CD14-positive monocyte (primary cell): ENCODE results near the gene KRT6B. TPM values are rescaled to one million over a fixed set of nuclear protein-coding genes. Genes with fewer than 3 reads are reported as not detected.

ENCODE experiments used
- DNase-seq, 3 donors: peaks; one replicate each; pipeline ENCODE4 v3.0.0-alpha.2; 2011 to 2022
- H2AFZ ChIP-seq: 2 replicates; pipeline ENCODE4 v1.6.0; 2012; ENCODE audit warnings: mild to moderate bottlenecking, low read depth, low read length, inconsistent platforms; ENCODE audit not compliant: insufficient read depth, poor library complexity, severe bottlenecking
- H3K27ac ChIP-seq, 2 donors: 1 replicate in 1 of 2; 2 replicates in 1 of 2; pipeline ENCODE4 v1.5.1; 2012 to 2013; ENCODE audit warnings: low read length in 2 of 2, control low read depth in 1 of 2, inconsistent platforms in 1 of 2, low read depth in 1 of 2, mild to moderate bottlenecking in 1 of 2
- H3K27me3 ChIP-seq, 2 donors: one replicate each; pipeline versions ENCODE4 v1.6.0 to v1.6.1; 2011 to 2013; ENCODE audit warnings: low read length in 2 of 2; ENCODE audit not compliant: control insufficient read depth in 2 of 2, insufficient read depth in 2 of 2
- H3K36me3 ChIP-seq, 2 donors: replicated peaks in 1 of 2; 1 replicate in 1 of 2; 2 replicates in 1 of 2; pipeline versions ENCODE4 v1.5.1 to v1.6.1; 2012 to 2013; ENCODE audit warnings: low read length in 2 of 2, control low read depth in 1 of 2, inconsistent platforms in 1 of 2, mild to moderate bottlenecking in 1 of 2; ENCODE audit not compliant: insufficient read depth in 2 of 2, control insufficient read depth in 1 of 2
- H3K4me1 ChIP-seq, 2 donors: 1 replicate in 1 of 2; 2 replicates in 1 of 2; pipeline versions ENCODE4 v1.5.1 to v1.6.1; 2012 to 2013; ENCODE audit warnings: low read length in 2 of 2, control low read depth in 1 of 2, inconsistent platforms in 1 of 2, mild to moderate bottlenecking in 1 of 2, moderate library complexity in 1 of 2; ENCODE audit not compliant: insufficient read depth in 2 of 2, control insufficient read depth in 1 of 2
- H3K4me2 ChIP-seq: replicated peaks from 2 replicates; pipeline ENCODE3; 2012; ENCODE audit warnings: low read length, moderate library complexity, mild to moderate bottlenecking; ENCODE audit not compliant: poor library complexity, severe bottlenecking; ENCODE audit errors: extremely low read depth
- H3K4me3 ChIP-seq, 3 experiments: fragments of 200-600 bp in 1 of 3; sonication (generic) in 1 of 3; replicated peaks in 1 of 3; 1 replicate in 2 of 3; 2 replicates in 1 of 3; pipeline ENCODE4 v1.5.1; 2011 to 2013; ENCODE audit warnings: low read length in 3 of 3, mild to moderate bottlenecking in 3 of 3, control low read depth in 2 of 3, low read depth in 2 of 3, inconsistent platforms in 1 of 3, moderate library complexity in 1 of 3
- H3K79me2 ChIP-seq: 2 replicates; pipeline ENCODE4 v1.6.0; 2012; ENCODE audit warnings: mild to moderate bottlenecking, control low read depth, inconsistent platforms, low read length, moderate library complexity; ENCODE audit not compliant: insufficient read depth
- H3K9ac ChIP-seq: 2 replicates; pipeline ENCODE4 v1.6.0; 2017; ENCODE audit warnings: low read length, mild to moderate bottlenecking; ENCODE audit not compliant: insufficient read depth, poor library complexity, severe bottlenecking
- H3K9me3 ChIP-seq, 2 donors: replicated peaks in 1 of 2; 1 replicate in 1 of 2; 2 replicates in 1 of 2; pipeline versions ENCODE4 v1.5.1 to v1.6.1; 2012 to 2013; ENCODE audit warnings: low read length in 2 of 2, control low read depth in 1 of 2; ENCODE audit not compliant: control insufficient read depth in 1 of 2, insufficient read depth in 1 of 2
- H4K20me1 ChIP-seq: 2 replicates; pipeline ENCODE4 v1.6.0; 2012; ENCODE audit warnings: mild to moderate bottlenecking, low read length, control low read depth, moderate library complexity; ENCODE audit not compliant: insufficient read depth
- H3K27ac Mint-ChIP-seq, 7 donors: one replicate each; pipeline ENCODE4 v1.8.0; 2020; ENCODE audit warnings: mild to moderate bottlenecking in 7 of 7, mixed read lengths in 7 of 7, moderate library complexity in 6 of 7, inconsistent platforms in 2 of 7
- H3K27me3 Mint-ChIP-seq, 3 donors: one replicate each; pipeline ENCODE4 v1.8.0; 2021 to 2022; ENCODE audit warnings: low read depth in 3 of 3, mild to moderate bottlenecking in 3 of 3, mixed read lengths in 3 of 3, moderate library complexity in 3 of 3, inconsistent platforms in 1 of 3
- H3K36me3 Mint-ChIP-seq, 2 donors: one replicate each; pipeline ENCODE4 v1.8.0; 2020; ENCODE audit warnings: mixed read lengths in 2 of 2, inconsistent platforms in 1 of 2, mild to moderate bottlenecking in 1 of 2
- H3K4me1 Mint-ChIP-seq: one replicate; pipeline ENCODE4 v1.8.0; 2020; ENCODE audit warnings: mild to moderate bottlenecking, mixed read lengths
- H3K4me3 Mint-ChIP-seq, 2 donors: one replicate each; pipeline ENCODE4 v1.8.0; 2020; ENCODE audit warnings: mild to moderate bottlenecking in 2 of 2, mixed read lengths in 2 of 2, moderate library complexity in 1 of 2
- H3K9me3 Mint-ChIP-seq, 7 donors: one replicate each; pipeline ENCODE4 v1.8.0; 2020 to 2022; ENCODE audit warnings: mixed read lengths in 7 of 7, mild to moderate bottlenecking in 6 of 7, moderate library complexity in 6 of 7, inconsistent platforms in 2 of 7
- WGBS: methylation state at CpG from one replicate; pipeline ENCODE4 v1.1.5; 2013; ENCODE audit warnings: missing lambda C conversion rate; ENCODE audit not compliant: insufficient coverage; 5-methylcytosine and 5-hydroxymethylcytosine counted together
- intact Hi-C, 2 donors: fragments of 100-400 bp; cut with micrococcal nuclease; formaldehyde crosslinking; loops; one replicate each; pipeline versions ENCODE4 v1.15.0 to v1.15.1; 2023
- polyA plus RNA-seq, 3 donors: library from polyadenylated mRNA; depleted of rRNA in 1 of 3; unstranded in 2 of 3; stranded (reverse) in 1 of 3; fragments of 300-500 nt in 2 of 3; fragments of >200 nt in 1 of 3; fragmentation: Illumina TruSeq in 2 of 3; gene quantifications; 1 replicate in 2 of 3; 2 replicates in 1 of 3; pipeline ENCODE4 v1.2.3, GENCODE V29; 2012 to 2021
- TF ChIP-seq, protein P1 (sequence below): fragments of 200-600 bp; IDR thresholded peaks from one replicate; pipeline ENCODE4 v1.8.0; 2022; ENCODE audit warnings: antibody characterized with exemption, mild to moderate bottlenecking

The KRT6B gene
- polyA plus RNA-seq, 3 donors = not detected

DNA sequence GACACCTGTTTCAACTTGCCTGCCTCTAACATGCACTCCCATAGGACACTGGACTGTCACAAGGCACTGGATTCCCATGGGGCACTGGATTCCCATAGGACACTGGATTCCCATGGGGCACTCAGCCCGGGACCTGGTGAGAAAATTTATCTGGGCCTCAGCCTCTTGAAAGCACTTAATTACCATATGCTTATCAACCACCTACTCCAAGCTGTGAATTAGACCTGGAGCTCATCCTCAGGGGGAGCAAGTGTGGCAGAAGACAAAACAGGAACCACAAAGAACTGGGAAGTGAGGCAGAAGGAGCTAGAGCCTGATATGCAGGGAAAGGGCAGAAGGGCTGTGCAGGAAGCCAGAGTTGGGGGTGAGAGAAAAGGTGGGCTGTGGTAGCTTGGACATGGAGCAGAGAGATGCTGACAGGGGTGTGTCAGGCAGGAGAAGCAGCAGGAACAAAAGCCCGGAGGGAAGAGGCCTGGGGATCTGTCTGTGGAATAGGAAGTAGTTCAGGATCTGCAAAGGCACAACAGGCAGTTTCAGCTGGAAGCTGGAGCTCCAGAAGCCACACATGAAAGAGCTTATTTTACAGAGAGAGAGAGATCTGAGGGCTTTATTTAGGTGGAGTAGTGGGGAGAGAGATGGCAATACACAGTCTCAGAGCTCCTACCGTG, 48.9 kb downstream of the KRT6B start:
- Histone ChIP-seq H4K20me1 (no peaks in the 10 kb centered on the region), H3K27me3 (no peaks in the 10 kb centered on the region), H3K9me3 (no peaks in the 10 kb centered on the region), H3K79me2 (no peaks in the 10 kb centered on the region), H3K4me1 (no peaks in the 10 kb centered on the region), H3K36me3 (no peaks in the 10 kb centered on the region), H3K27ac (no peak overlapping the region), H3K4me3 (no peak overlapping the region), H2AFZ (no peak overlapping the region), H3K4me2 (no peak overlapping the region), H3K9ac (no peak overlapping the region)
- no peak overlapping the region for H3K4me3 Mint-ChIP-seq
- H3K36me3 Mint-ChIP-seq = no peaks in the 10 kb centered on the region
- H3K9me3 Mint-ChIP-seq = peaks cover 0 to 2% (median 0%) of the 10 kb centered on the region in 7 donors
- no peaks in the 10 kb centered on the region for H3K4me1 Mint-ChIP-seq
- 75% methylated on average over 2 of the region's 3 CpGs for WGBS
- no peak for DNase-seq
- no peak overlapping the region for H3K27ac Mint-ChIP-seq
- peaks cover 3 to 7% (median 5%) of the 10 kb centered on the region in 3 donors for H3K27me3 Mint-ChIP-seq
- intact Hi-C loops = no loop called here
- TF ChIP-seq, protein P1, sequence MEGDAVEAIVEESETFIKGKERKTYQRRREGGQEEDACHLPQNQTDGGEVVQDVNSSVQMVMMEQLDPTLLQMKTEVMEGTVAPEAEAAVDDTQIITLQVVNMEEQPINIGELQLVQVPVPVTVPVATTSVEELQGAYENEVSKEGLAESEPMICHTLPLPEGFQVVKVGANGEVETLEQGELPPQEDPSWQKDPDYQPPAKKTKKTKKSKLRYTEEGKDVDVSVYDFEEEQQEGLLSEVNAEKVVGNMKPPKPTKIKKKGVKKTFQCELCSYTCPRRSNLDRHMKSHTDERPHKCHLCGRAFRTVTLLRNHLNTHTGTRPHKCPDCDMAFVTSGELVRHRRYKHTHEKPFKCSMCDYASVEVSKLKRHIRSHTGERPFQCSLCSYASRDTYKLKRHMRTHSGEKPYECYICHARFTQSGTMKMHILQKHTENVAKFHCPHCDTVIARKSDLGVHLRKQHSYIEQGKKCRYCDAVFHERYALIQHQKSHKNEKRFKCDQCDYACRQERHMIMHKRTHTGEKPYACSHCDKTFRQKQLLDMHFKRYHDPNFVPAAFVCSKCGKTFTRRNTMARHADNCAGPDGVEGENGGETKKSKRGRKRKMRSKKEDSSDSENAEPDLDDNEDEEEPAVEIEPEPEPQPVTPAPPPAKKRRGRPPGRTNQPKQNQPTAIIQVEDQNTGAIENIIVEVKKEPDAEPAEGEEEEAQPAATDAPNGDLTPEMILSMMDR = no peak

DNA sequence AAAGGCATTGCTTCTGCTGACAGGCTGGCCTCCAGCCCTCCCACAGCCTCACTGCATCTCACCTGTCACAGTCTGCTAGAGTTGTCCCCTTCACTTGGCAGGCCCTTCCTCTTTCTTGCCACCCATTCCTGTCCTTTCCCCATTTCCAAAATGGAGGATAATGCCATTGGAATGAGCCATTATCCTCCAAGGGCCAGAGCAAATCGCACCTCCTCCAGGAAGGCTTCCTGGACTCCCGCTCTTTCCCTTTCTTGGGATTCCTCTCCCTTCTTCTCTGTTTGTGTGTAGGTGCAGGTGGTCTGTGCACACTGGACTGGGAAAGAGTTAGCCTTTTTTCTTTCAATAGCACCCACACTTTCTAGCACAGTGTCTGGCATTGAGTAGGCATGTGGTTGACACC, 49.6 kb downstream of the KRT6B start:
- H3K27ac Mint-ChIP-seq = no peak overlapping the region
- Histone ChIP-seq H3K27me3 (no peaks in the 10 kb centered on the region), H3K79me2 (no peaks in the 10 kb centered on the region), H4K20me1 (no peaks in the 10 kb centered on the region), H3K36me3 (no peaks in the 10 kb centered on the region), H3K4me2 (no peak overlapping the region), H3K4me1 (no peaks in the 10 kb centered on the region), H2AFZ (no peak overlapping the region), H3K9me3 (no peaks in the 10 kb centered on the region), H3K27ac (no peak overlapping the region), H3K9ac (no peak overlapping the region), H3K4me3 (no peak overlapping the region)
- peaks cover 2 to 7% (median 4%) of the 10 kb centered on the region in 3 donors for H3K27me3 Mint-ChIP-seq
- TF ChIP-seq, protein P1 = no peak
- no CpG with 5 or more reads among the region's 2 CpGs for WGBS
- no peak for DNase-seq
- no peaks in the 10 kb centered on the region for H3K4me1 Mint-ChIP-seq
- no peak overlapping the region for H3K4me3 Mint-ChIP-seq
- peaks cover 0 to 2% (median 0%) of the 10 kb centered on the region in 7 donors for H3K9me3 Mint-ChIP-seq
- intact Hi-C loops = no loop called here
- no peaks in the 10 kb centered on the region for H3K36me3 Mint-ChIP-seq
